H1 (cell line): ENCODE data around the gene THAP11. TPM values are rescaled to one million over a fixed set of nuclear protein-coding genes. Genes with fewer than 3 reads are reported as not detected.

ENCODE experiments used
- BCL11A ChIP-seq, 2 experiments: IDR thresholded peaks; one replicate each; pipeline ENCODE4 v1.6.1; 2011; ENCODE audit warnings: low read depth in 2 of 2, low read length in 2 of 2, mild to moderate bottlenecking in 2 of 2
- BRCA1 ChIP-seq: IDR thresholded peaks from 2 replicates; pipeline ENCODE4 v1.6.1; 2012; ENCODE audit warnings: low read depth, low read length, improper control_type of control experiment
- CTBP2 ChIP-seq: IDR thresholded peaks from 2 replicates; pipeline ENCODE4 v1.7.0; 2011; ENCODE audit warnings: borderline replicate concordance, mild to moderate bottlenecking, moderate library complexity, mixed read lengths, low read length; ENCODE audit not compliant: insufficient read depth, insufficient read length
- E2F6 ChIP-seq: IDR thresholded peaks from 2 replicates; pipeline ENCODE4 v1.6.1; 2012; ENCODE audit warnings: inconsistent platforms
- EGR1 ChIP-seq: IDR thresholded peaks from 2 replicates; pipeline ENCODE4 v1.6.1; 2011; ENCODE audit warnings: low read depth, low read length, borderline replicate concordance
- GTF2F1 ChIP-seq: IDR thresholded peaks from 2 replicates; pipeline ENCODE4 v1.6.1; 2012; ENCODE audit warnings: low read depth, low read length, improper control_type of control experiment, borderline replicate concordance
- HDAC2 ChIP-seq, 2 experiments: fragments of 300-600 bp in 1 of 2; sonication (generic) in 1 of 2; IDR thresholded peaks; 2 replicates each; pipeline ENCODE4 v1.6.1; 2011 to 2012; ENCODE audit warnings: low read depth in 2 of 2, low read length in 2 of 2, mild to moderate bottlenecking in 2 of 2, moderate library complexity in 2 of 2, borderline replicate concordance in 1 of 2, inconsistent platforms in 1 of 2
- JUN ChIP-seq: IDR thresholded peaks from 2 replicates; pipeline ENCODE4 v1.6.1; 2011; ENCODE audit warnings: low read depth, mild to moderate bottlenecking, improper control_type of control experiment, low read length
- KDM1A ChIP-seq: fragments of 200-600, 300-600 bp; sonication (generic); IDR thresholded peaks from 2 replicates; pipeline ENCODE4 v1.7.1; 2016; ENCODE audit warnings: mild to moderate bottlenecking, low read length, borderline replicate concordance
- MAX ChIP-seq: IDR thresholded peaks from 2 replicates; pipeline ENCODE4 v1.6.1; 2012; ENCODE audit warnings: inconsistent platforms
- RFX5 ChIP-seq: IDR thresholded peaks from 2 replicates; pipeline ENCODE4 v1.6.1; 2011; ENCODE audit warnings: low read depth, low read length, improper control_type of control experiment, borderline replicate concordance
- RNF2 ChIP-seq: fragments of 200-900, 300-1000 bp; sonication (generic); IDR thresholded peaks from 2 replicates; pipeline ENCODE4 v1.7.1; 2016; ENCODE audit warnings: borderline replicate concordance, low read depth, mild to moderate bottlenecking, antibody characterized with exemption, low read length; ENCODE audit not compliant: poor library complexity, severe bottlenecking; ENCODE audit errors: missing control alignments
- SIRT6 ChIP-seq: IDR thresholded peaks from one replicate; pipeline ENCODE4 v1.7.1; 2012; ENCODE audit warnings: low read length, inconsistent platforms
- SP1 ChIP-seq: IDR thresholded peaks from 2 replicates; pipeline ENCODE4 v1.6.1; 2011; ENCODE audit warnings: low read depth, low read length
- TAF1 ChIP-seq: IDR thresholded peaks from 2 replicates; pipeline ENCODE4 v1.6.1; 2011; ENCODE audit warnings: mild to moderate bottlenecking, low read depth, low read length
- TBP ChIP-seq: IDR thresholded peaks from 2 replicates; pipeline ENCODE4 v1.6.1; 2011; ENCODE audit warnings: low read depth, low read length, improper control_type of control experiment
- polyA plus RNA-seq, 7 experiments: library from polyadenylated mRNA; depleted of rRNA in 3 of 7; stranded (reverse) in 5 of 7; unstranded in 2 of 7; fragments of >200 nt in 5 of 7; fragments of 200-250 nt in 2 of 7; gene quantifications; 1 replicate in 5 of 7; 2 replicates in 1 of 7; 4 replicates in 1 of 7; pipeline versions ENCODE4 v1.2.1 to v1.2.3, GENCODE V29; 2011 to 2013; ENCODE audit warnings: missing spikeins in 2 of 7, mixed read lengths in 2 of 7
- total RNA-seq: library from RNA; stranded (reverse); fragmentation: NEBNext Ultra II Directional; extraction: Animal tissue kit (Norgen Biotek cat#: 25700); gene quantifications from 2 replicates; pipeline ENCODE4 v1.2.1, GENCODE V29; 2021

Gene THAP11
- total and polyA plus RNA-seq, 2 of the 8 experiments (the other 6 are each of a cell fraction or from before 2014, with no cell fraction given), result 50.8 to 54.8 TPM

- no peak for TF ChIP-seq HDAC2 (IDR thresholded peaks at IDR 0.05; ENCODE audit: borderline replicate concordance in 1 of 2, low read depth in 2 of 2, low read length in 2 of 2)
- peak; percentile 53 for TF ChIP-seq MAX
- TF ChIP-seq SP1, result peak; percentile 54; the same call in 1 of the 2 replicates
- no peak for TF ChIP-seq BCL11A (IDR thresholded peaks at IDR 0.05; ENCODE audit: low read depth in 2 of 2, low read length in 2 of 2)
- TF ChIP-seq BRCA1, result no peak
- TF ChIP-seq JUN, result no peak
- TF ChIP-seq TAF1, result peak; percentile 91
- TF ChIP-seq RFX5, result no peak
- TF ChIP-seq E2F6, result no peak; the same call in 1 of the 2 replicates
- peak; percentile 74; the same call in 1 of the 2 replicates for TF ChIP-seq GTF2F1
- no peak for TF ChIP-seq EGR1
- TF ChIP-seq KDM1A, result no peak
- no peak for TF ChIP-seq SIRT6
- peak; percentile 69 for TF ChIP-seq TBP
- no peak for TF ChIP-seq RNF2
- TF ChIP-seq CTBP2, result peak; percentile 46
Observed at GRCh38 chr16:67841816-67842508, at the start of gene THAP11 (continued).
